Stimulated activated CD8-positive, alpha-beta memory T cell treated with anti-CD3 and anti-CD28 coated beads, Interleukin-4, amount 100 ng/mL, for 48 hours (primary cell): ENCODE data around the gene FHAD1.

Source experiments
- DNase-seq: peaks from one replicate; pipeline ENCODE4 v3.0.0-alpha.2; 2020

Gene FHAD1

GRCh38 chr1:15218287-15219279 lies 28.4 kb upstream of the FHAD1 start:
- no peak for DNase-seq

DNA sequence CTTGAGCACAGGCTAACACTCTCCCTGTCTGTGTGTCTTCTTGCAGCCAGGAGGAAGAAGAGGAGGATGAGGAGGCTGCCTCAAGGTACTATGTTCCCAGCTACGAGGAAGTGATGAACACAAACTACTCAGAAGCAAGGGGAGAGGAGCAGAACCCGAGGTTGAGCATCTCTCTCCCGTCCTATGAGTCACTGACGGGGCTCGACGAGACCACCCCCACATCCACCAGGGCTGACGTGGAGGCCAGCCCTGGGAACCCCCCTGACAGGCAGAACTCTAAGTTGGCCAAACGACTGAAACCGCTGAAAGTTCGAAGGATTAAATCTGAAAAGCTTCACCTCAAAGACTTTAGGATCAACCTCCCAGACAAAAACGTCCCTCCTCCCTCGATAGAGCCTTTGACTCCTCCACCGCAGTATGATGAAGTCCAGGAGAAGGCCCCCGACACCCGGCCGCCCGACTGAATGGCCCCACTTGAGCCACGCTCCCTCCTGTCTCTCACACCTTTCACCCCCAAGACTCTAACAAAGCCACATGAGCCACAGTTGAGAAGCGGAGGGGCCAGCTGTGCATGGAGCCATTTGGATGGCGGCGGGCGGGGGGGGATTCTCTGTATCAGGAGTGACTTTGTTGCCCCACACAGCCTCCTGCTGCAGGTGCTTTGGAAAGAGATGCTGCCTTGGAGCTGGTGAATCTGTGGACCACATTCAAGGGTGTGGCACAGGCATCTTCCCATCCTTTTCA lies 27.6 kb upstream of the FHAD1 start:
- DNase-seq, result peak; percentile 37

GRCh38 chr1:15220024-15220392 lies 27.0 kb upstream of the FHAD1 start:
- no peak for DNase-seq

DNA sequence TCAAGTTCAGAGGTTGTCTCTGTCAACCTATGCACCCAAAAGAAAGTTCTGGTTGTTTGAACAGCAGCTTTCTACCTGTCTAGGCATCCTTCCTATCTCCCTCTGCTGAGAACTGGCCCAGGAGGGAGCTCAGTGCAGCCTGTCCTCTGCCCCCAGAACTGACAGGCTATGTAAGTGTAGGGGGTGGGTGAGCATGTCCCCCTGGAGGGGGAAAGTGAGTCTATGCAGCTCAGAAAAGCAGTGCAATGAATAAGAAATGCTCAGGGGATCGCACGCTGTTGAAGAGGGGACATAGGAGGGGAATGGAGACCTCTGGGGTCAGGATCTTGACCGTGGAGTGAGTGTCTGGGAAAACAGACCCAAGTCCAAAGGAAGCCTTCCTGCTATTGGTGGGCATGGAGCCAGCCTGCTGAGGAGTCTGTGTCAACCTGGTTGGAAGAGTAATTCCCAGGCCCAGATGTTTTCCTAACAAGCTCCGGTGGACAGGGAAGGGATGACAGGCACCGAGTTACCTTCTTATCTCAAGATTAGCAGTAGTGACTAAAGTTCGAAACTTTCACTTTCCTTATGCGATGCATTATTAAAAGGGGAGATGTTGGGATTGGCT lies 26.1 kb upstream of the FHAD1 start:
- no peak for DNase-seq

- DNase-seq, result no peak
These were observed 24.2 kb upstream of the FHAD1 start for GRCh38 chr1:15222653-15223303.

DNA sequence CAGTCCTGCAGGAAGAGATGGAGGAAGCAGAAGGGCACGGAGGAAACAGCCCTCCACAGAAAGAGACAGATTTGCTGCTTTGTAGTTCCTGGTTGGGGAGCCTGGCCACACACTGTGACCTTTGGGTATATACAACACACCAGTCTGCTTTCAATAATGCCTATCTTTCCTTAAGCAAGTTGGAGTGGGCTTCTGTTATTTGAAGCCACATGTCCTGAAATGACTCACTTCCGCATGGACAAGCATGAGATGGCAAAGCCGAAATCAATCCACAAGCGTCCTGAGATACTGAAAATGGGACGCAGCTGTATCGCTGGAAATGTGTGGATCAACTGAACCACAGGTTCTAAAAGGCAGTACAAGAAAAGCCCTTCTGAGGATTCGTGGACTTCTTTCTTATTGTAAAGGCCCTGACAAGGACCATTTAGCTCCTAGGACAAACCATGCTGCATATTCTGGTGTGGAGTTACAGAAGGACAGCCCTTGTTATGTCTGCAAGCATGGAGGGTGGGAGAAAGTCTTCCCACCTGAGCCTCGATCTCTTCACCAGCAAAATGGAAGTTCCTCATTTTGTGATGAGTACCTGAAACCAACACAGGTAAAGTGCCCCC lies 22.7 kb upstream of the FHAD1 start:
- DNase-seq, result no peak

- DNase-seq, result no peak
These were observed 22.0 kb upstream of the FHAD1 start for GRCh38 chr1:15224974-15225373.

- DNase-seq, result no peak
These were observed 21.6 kb upstream of the FHAD1 start for GRCh38 chr1:15225461-15225860.

GRCh38 chr1:15226388-15227255 lies 20.4 kb upstream of the FHAD1 start:
- DNase-seq, result no peak

GRCh38 chr1:15229707-15230131 lies 17.3 kb upstream of the FHAD1 start:
- DNase-seq, result no peak

- DNase-seq, result peak; percentile 38
These were observed 15.3 kb upstream of the FHAD1 start for GRCh38 chr1:15231714-15232201.

DNA sequence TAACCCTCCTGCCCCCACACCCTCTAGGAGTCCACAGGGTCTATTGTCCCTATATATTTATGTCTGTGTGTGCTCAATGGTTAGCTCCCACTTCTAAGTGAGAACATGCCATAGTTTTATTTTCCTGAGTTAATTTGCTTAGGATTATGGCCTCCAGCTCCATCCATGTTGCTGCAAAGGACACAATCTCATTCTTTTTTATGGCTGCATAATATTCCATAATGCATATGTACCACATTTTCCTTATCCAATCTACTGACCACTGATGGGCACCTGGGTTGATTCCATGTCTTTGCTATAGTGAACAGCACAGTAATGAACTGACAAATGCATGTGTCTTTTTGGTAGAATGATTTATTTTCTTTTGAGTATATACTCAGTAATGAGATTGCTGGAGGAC lies 13.3 kb upstream of the FHAD1 start:
- DNase-seq, result no peak

DNA sequence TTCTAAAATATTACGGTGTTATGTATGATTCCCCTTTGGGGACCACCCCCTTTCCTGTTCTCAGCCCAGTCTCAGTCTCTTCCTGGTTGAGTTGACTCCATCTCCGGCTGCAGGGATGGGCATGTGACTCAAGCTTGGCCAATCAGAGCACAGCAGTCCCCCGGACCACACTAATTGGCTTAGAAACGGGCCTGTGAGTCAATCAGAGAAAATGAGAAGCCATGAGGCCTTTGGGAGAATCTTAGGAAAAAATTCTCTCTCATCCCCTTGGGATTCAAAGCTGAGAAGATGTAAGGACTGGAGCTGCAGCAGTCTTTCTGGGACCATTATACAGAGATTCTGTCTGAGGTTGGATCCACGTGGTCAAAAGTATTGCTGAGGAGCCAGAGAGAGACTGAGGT lies 10.7 kb upstream of the FHAD1 start:
- DNase-seq, result no peak

DNA sequence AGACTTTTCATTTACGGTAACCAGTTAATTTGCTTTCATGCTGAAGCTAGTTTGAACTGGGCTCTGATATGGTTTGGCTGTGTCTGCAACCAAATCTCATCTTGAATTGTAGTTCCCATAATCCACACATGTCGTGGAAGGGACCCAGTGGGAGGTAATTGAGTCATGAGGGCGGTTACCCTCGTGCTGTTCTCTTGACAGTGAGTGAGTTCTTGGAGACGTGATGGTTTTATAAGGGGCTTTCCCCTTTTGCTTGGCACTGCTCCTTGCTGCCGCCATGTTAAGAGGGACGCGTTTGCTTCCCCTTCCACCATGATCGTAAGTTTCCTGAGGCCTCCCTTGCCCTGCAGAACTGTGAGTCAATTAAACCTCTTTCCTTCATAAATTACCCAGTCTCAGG lies 10.3 kb upstream of the FHAD1 start:
- DNase-seq, result no peak

DNA sequence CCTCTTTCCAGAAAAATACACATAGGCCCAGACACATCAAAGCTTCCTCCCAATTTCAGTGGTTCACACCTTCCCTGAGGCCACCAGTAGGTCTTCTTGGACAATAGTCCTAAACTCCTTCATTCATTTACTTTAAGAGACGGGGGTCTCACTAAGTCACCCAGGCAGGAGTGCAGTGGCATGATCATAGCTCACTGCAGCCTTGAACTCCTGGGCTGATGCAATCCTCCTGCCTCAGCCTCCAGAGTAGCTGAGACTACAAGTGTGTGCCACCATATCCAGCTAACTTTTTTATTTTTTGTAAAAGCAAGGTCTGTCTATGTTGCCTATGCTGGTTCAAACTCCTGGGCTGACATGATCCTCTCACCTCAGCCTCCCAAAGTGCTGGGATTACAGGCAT lies 8.2 kb upstream of the FHAD1 start:
- no peak for DNase-seq

DNA sequence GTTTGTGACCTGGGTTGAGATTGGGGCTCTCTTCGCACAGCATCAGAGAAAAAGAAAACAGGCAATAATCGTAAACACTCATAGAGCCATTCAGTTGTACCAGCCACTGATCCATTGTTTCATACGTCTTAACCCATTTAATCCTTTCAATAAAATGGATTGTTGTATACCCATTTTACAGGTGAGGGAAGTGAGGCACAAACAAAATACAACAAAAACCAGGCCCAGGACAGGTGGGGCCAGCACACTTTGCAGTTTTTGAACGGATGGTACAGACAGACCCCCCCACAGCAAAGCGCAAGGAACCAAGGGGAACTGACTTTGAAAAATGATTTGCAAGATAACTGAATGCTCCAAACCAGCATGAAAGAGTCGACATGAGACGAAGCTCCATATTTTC lies 4.3 kb upstream of the FHAD1 start:
- no peak for DNase-seq

DNA sequence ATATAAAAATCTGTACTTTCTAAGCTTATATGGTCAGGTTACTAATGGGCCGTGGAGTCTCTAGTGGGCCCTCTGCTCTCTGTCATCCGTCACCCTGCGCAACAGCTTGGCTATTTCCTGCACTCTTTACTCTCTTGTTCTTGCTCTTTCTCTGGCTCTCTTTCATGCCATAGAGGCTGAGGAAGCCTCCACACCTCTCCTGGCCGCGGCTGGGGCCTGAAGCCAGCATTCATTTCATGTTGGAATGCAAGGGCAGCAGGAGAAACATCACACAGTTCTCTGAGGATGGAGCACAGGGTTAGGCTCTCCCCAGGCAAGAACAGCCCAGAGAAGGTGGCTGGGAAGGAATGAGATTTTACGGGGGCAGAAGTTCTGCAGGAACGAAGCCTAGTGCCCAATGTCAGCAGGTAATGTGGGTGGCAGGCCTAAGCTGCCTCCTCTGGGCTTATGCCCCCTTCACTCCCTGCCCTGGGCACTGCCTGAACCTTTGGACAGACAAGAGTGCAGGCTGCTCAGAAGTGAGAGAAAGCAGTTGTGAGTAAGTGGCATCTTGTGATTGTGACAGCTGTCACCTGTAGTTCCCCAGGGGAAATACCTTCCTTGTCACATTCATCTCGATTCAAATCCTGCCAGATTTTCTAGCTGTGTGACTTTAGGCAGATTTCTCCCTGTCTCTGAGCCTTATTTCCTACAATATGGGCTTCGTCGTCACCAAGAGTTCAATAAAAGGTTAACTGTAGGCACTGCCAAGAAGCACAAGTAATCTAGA lies 3.6 kb upstream of the FHAD1 start:
- DNase-seq, result no peak

- no peak for DNase-seq
These were observed 2.2 kb upstream of the FHAD1 start for GRCh38 chr1:15244813-15245212.

DNA sequence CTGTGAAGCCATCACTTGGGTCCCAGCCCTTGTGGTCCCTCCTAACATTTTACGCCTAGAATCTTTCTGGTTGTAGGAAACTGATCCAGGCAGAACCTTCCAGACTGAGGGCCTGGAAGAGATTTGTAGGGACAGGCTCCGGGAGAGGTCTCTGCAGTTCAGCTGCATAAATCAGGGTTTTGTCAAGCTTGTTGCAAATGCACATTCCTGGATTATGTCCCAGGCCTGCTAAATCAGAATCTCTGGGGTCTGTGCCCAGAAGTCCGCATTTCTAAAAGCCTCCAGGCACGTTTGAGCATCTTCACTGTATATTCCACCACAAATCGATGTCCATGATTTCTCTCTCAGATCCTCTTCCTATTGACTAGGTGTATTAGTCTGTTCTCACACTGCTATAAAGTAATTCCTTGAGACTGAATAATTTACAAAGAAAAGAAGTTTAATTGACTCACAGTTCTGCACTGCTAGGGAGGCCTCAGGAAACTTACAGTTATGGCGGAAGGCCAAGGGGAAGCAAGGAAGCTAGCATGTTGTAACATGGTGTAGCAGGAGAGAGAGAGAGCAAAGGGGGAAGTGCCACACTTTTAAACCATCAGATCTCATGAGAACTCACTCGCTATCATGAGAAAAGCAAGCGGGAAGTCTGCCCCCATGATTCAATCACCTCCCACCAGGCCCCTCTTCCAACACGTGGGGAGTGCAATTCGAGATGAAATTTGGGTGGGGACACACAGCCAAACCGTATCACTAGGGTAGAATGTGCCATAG lies 1.2 kb upstream of the FHAD1 start:
- no peak for DNase-seq

DNA sequence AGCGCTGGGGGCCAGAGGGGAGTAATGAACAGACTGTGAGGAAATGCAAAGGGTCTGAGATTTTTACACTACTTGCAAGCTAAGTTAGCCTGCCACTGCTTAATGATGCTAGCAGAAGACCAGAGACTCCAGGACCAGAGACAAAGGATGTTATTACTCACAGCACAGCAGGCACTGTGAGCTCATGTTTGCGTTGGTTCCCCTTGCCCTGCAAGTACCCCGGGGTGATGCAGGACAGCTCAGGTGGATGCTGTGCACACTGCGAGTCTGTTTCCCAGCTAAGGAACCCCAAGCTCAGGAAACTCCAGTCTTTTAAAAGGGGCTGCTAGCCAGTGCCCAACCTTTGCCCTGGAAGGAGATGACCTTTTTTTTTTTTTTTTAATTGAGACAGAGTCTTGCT lies 1.2 kb downstream of the FHAD1 start:
- DNase-seq, result no peak
